Stomach (tissue), 9 donors: Measurements from ENCODE around the gene GVQW3. TPM values are rescaled to one million over a fixed set of nuclear protein-coding genes. Genes with fewer than 3 reads are reported as not detected.

Experiments
- DNase-seq, 2 donors: peaks; one replicate each; pipeline versions ENCODE4 v3.0.0 to v3.0.0-alpha.2; 2013 to 2019
- H3K27ac ChIP-seq, 5 donors: fragments of 200-600 bp in 4 of 5; sonication (generic) in 4 of 5; one replicate each; pipeline ENCODE4 v1.5.1; 2013 to 2019; ENCODE audit warnings: mild to moderate bottlenecking in 1 of 5, moderate library complexity in 1 of 5
- H3K27me3 ChIP-seq, 3 donors: fragments of 200-600 bp; sonication (generic); one replicate each; pipeline ENCODE4 v1.5.1; 2017 to 2019; ENCODE audit warnings: mixed run types in 1 of 3
- H3K36me3 ChIP-seq, 4 donors: fragments of 200-600 bp; sonication (generic); 1 replicate in 3 of 4; 2 replicates in 1 of 4; pipeline ENCODE4 v1.5.1; 2016 to 2019
- H3K4me1 ChIP-seq, 4 donors: fragments of 200-600 bp; sonication (generic); one replicate each; pipeline ENCODE4 v1.5.1; 2016 to 2019
- H3K4me3 ChIP-seq, 4 donors: fragments of 200-600 bp; sonication (generic) in 3 of 4; one replicate each; pipeline ENCODE4 v1.5.1; 2016 to 2019; ENCODE audit warnings: mild to moderate bottlenecking in 1 of 4
- H3K9me3 ChIP-seq, 4 donors: fragments of 200-600 bp; sonication (generic); one replicate each; pipeline ENCODE4 v1.5.1; 2016 to 2019
- CTCF ChIP-seq, 7 experiments: fragments of 450-650 bp in 4 of 7; fragments of 200-600 bp in 3 of 7; sonication (generic) in 3 of 7; IDR thresholded peaks; one replicate each; pipeline ENCODE4 v1.5.1; 2016 to 2019; ENCODE audit warnings: antibody characterized with exemption in 7 of 7, control low read depth in 2 of 7, mild to moderate bottlenecking in 1 of 7
- EP300 ChIP-seq: sonication (generic); formaldehyde crosslinking; IDR thresholded peaks from one replicate; pipeline ENCODE4 v1.6.1; 2017; ENCODE audit warnings: antibody characterized with exemption
- POLR2A ChIP-seq, 4 donors: fragments of 450-650 bp; IDR thresholded peaks; one replicate each; pipeline ENCODE4 v1.6.1; 2016; ENCODE audit warnings: antibody characterized with exemption in 4 of 4, control low read depth in 2 of 4, mild to moderate bottlenecking in 1 of 4, moderate library complexity in 1 of 4
- POLR2AphosphoS5 ChIP-seq, 3 donors: sonication (generic); formaldehyde crosslinking; IDR thresholded peaks; one replicate each; pipeline ENCODE4 v1.6.1; 2016; ENCODE audit warnings: antibody characterized with exemption in 3 of 3
- WGBS, 5 donors: extraction: QIAGEN DNeasy Blood & Tissue Kit in 3 of 5; methylation state at CpG; one replicate each; pipeline versions ENCODE4 v1.1.5 to v1.1.7; 2013 to 2018; 5-methylcytosine and 5-hydroxymethylcytosine counted together
- intact Hi-C: fragments of 100-400 bp; cut with DNase I; formaldehyde crosslinking; loops from one replicate; pipeline ENCODE4 v1.15.1; 2023; ENCODE audit warnings: low total_unique reads
- polyA plus RNA-seq, 3 donors: library from polyadenylated mRNA; stranded (reverse); fragments of 200-250 nt; gene quantifications; one replicate each; pipeline ENCODE4 v1.2.3, GENCODE V29; 2013
- total RNA-seq, 5 donors: library from RNA; depleted of rRNA; stranded (reverse); fragments of >200 nt; gene quantifications; one replicate each; pipeline versions ENCODE4 v1.1.0 to v1.2.3, GENCODE V29; 2014 to 2016
- donor health status: healthy with polysubstance abuse.
- donor health status: Bipolar disorder and iron deficiency.
- donor health status: healthy.

Gene GVQW3
- total and polyA plus RNA-seq, 8 donors: 0.15 to 24.1 (median 2.0) TPM; not detected in 1

- H3K36me3 ChIP-seq: no peaks in the 10 kb centered on the region
- no peak for TF ChIP-seq CTCF (IDR thresholded peaks at IDR 0.05)
- no peak for TF ChIP-seq POLR2AphosphoS5 (IDR thresholded peaks at IDR 0.05)
- TF ChIP-seq EP300: no peak
- no peak for TF ChIP-seq POLR2A (IDR thresholded peaks at IDR 0.05)
- intact Hi-C loops: no loop called here
Observed at GRCh38 chr11:76426660-76427059, 45.5 kb downstream of the GVQW3 start.

GRCh38 chr11:76436020-76436419 lies 54.9 kb downstream of the GVQW3 start:
- Histone ChIP-seq H3K27ac (no peak overlapping the region), H3K36me3 (no peaks in the 10 kb centered on the region), H3K9me3 (no peaks in the 10 kb centered on the region), H3K27me3 (no peaks in the 10 kb centered on the region), H3K4me1 (no peaks in the 10 kb centered on the region), H3K4me3 (no peak overlapping the region)
- no peak for DNase-seq
- TF ChIP-seq CTCF (IDR thresholded peaks at IDR 0.05): no peak
- TF ChIP-seq POLR2A (IDR thresholded peaks at IDR 0.05): no peak
- TF ChIP-seq EP300: no peak
- no peak for TF ChIP-seq POLR2AphosphoS5 (IDR thresholded peaks at IDR 0.05)
- intact Hi-C loops: no loop called here
- WGBS, 5 donors: 77 to 92% (median 87%) methylated on average over 1 of the region's 1 CpG

More at GRCh38 chr11:76426660-76427059, 45.5 kb downstream of the GVQW3 start:
- no peak overlapping the region for H3K27ac ChIP-seq
- H3K9me3 ChIP-seq: no peaks in the 10 kb centered on the region
- no peak for DNase-seq
- H3K4me3 ChIP-seq: no peak overlapping the region
- H3K27me3 ChIP-seq: no peaks in the 10 kb centered on the region
- no peaks in the 10 kb centered on the region for H3K4me1 ChIP-seq

GRCh38 chr11:76443268-76443980 lies 62.3 kb downstream of the GVQW3 start:
- peak in 1 of 2 donors; percentile 24 for DNase-seq
- peaks cover 0 to 16% (median 15%) of the 10 kb centered on the region in 4 donors for H3K36me3 ChIP-seq
- no peak for TF ChIP-seq POLR2A (IDR thresholded peaks at IDR 0.05)
- TF ChIP-seq CTCF (IDR thresholded peaks at IDR 0.05): no peak
- TF ChIP-seq EP300: no peak
- no peak for TF ChIP-seq POLR2AphosphoS5 (IDR thresholded peaks at IDR 0.05)
- H3K9me3 ChIP-seq: no peaks in the 10 kb centered on the region
- peaks cover 9 to 29% (median 25%) of the 10 kb centered on the region in 4 donors for H3K4me1 ChIP-seq
- WGBS, 5 donors: 27 to 40% (median 33%) methylated on average over 10 of the region's 10 CpGs
- H3K4me3 ChIP-seq: peak overlapping the region; percentile 88 to 98 (median 96)
- H3K27me3 ChIP-seq: no peaks in the 10 kb centered on the region
- H3K27ac ChIP-seq: peak overlapping the region in 2 of 5 donors; percentile 91 to 92
- intact Hi-C loops: no loop called here

GRCh38 chr11:76444065-76444383 lies 62.9 kb downstream of the GVQW3 start:
- 0% methylated on average over 10 of the region's 10 CpGs for WGBS, 5 donors
- H3K27ac ChIP-seq: peak overlapping the region; percentile 65 to 93 (median 91)
- H3K36me3 ChIP-seq: peaks cover 0 to 21% (median 17%) of the 10 kb centered on the region in 4 donors
- no peaks in the 10 kb centered on the region for H3K27me3 ChIP-seq
- no peak for DNase-seq
- H3K4me1 ChIP-seq: peaks cover 9 to 29% (median 25%) of the 10 kb centered on the region in 4 donors
- H3K9me3 ChIP-seq: no peaks in the 10 kb centered on the region
- intact Hi-C loops: no loop called here
- H3K4me3 ChIP-seq: peak overlapping the region; percentile 88 to 98 (median 96)
- TF ChIP-seq POLR2A (IDR thresholded peaks at IDR 0.05): no peak
- TF ChIP-seq EP300: no peak
- no peak for TF ChIP-seq CTCF (IDR thresholded peaks at IDR 0.05)
- no peak for TF ChIP-seq POLR2AphosphoS5 (IDR thresholded peaks at IDR 0.05)
